SIG-M5 treated with dmso at 0.1 percent for 504 hours (cell line): ENCODE measurements around the gene VIT.

Experiments used
- DNase-seq: peaks from one replicate; lab custom pipeline; 2025; ENCODE audit not compliant: unreplicated experiment; lab: John Stamatoyannopoulos, UW

Gene VIT

GRCh38 chr2:36855429-36855828, 158.9 kb downstream of the VIT start:
- DNase-seq, result no peak

GRCh38 chr2:36857713-36858112, 161.2 kb downstream of the VIT start:
- DNase-seq, result no peak

GRCh38 chr2:36858551-36859365, 162.3 kb downstream of the VIT start:
- no peak for DNase-seq

GRCh38 chr2:36859366-36859792, 162.9 kb downstream of the VIT start:
- DNase-seq, result no peak

- no peak for DNase-seq
Measured at GRCh38 chr2:36861896-36862295, 165.4 kb downstream of the VIT start.
